Panc1 (cell line): ENCODE results near the gene IGFBP3. TPM values are rescaled to one million over a fixed set of nuclear protein-coding genes. Genes with fewer than 3 reads are reported as not detected.

Experiments used
- ATAC-seq: fragments of 200-7000 bp; cut with Tn5 transposase; 2 replicates; pipeline ENCODE4 v1.9.1; 2020; ENCODE audit warnings: mild to moderate bottlenecking, moderate library complexity
- BruUV-seq: library from RNA; stranded (reverse); fragments of 400-500 nt; replicated peaks from 2 replicates; lab custom pipeline; 2021; lab: Mats Ljungman, UMichigan
- CTCF ChIA-PET: fragments of 300-600 bp; sonication (Branson Sonifier 250); formaldehyde crosslinking; loops from one replicate; lab custom pipeline; 2022; ENCODE audit warnings: antibody characterized with exemption; lab: Charles Lee
- POLR2A ChIA-PET: fragments of 300-600 bp; sonication (Branson Sonifier 250); formaldehyde crosslinking; loops from one replicate; lab custom pipeline; 2022; ENCODE audit warnings: antibody characterized with exemption; lab: Charles Lee
- DNase-seq: peaks from one replicate; pipeline ENCODE4 v3.0.0-alpha.2; 2010; ENCODE audit warnings: low read depth, low spot score
- H3K27ac ChIP-seq: 2 replicates; pipeline ENCODE4 v1.5.1; 2011; ENCODE audit warnings: mild to moderate bottlenecking, low read length, inconsistent platforms
- H3K27me3 ChIP-seq: fragments of 200-500 bp; sonication (Bioruptor generic); 2 replicates; pipeline ENCODE4 v1.6.0; 2014; ENCODE audit warnings: low read length, inconsistent platforms; ENCODE audit not compliant: control insufficient read depth, insufficient read depth
- H3K36me3 ChIP-seq: fragments of 200-500 bp; sonication (Bioruptor generic); 2 replicates; pipeline ENCODE4 v1.5.1; 2014; ENCODE audit warnings: inconsistent platforms, mild to moderate bottlenecking, low read length, moderate library complexity; ENCODE audit not compliant: control insufficient read depth, insufficient read depth
- H3K4me1 ChIP-seq: 2 replicates; pipeline ENCODE4 v1.5.1; 2011; ENCODE audit warnings: inconsistent platforms, mild to moderate bottlenecking, low read length, moderate library complexity; ENCODE audit not compliant: control insufficient read depth, insufficient read depth
- H3K4me3 ChIP-seq, 2 experiments: 2 replicates each; pipeline ENCODE4 v1.5.1; 2011 to 2012; ENCODE audit warnings: low read depth in 2 of 2, low read length in 2 of 2, mild to moderate bottlenecking in 2 of 2, inconsistent platforms in 1 of 2, moderate library complexity in 1 of 2
- H3K9me3 ChIP-seq: fragments of 200-500 bp; sonication (Bioruptor generic); 2 replicates; pipeline ENCODE4 v1.5.1; 2014; ENCODE audit warnings: low read depth, mild to moderate bottlenecking, inconsistent platforms, low read length, moderate library complexity; ENCODE audit not compliant: control insufficient read depth, insufficient read depth
- CTCF ChIP-seq: fragments of 450-650 bp; IDR thresholded peaks from 2 replicates; pipeline ENCODE4 v1.5.1; 2017; ENCODE audit warnings: mild to moderate bottlenecking
- POLR2AphosphoS5 ChIP-seq: IDR thresholded peaks from 2 replicates; pipeline ENCODE4 v1.6.1; 2012; ENCODE audit warnings: mild to moderate bottlenecking, low read depth, low read length, moderate library complexity
- REST ChIP-seq, 2 experiments: IDR thresholded peaks; 2 replicates each; pipeline ENCODE4 v1.6.1; 2011 to 2012; ENCODE audit warnings: low read depth in 2 of 2, control low read depth in 1 of 2, low read length in 1 of 2, mild to moderate bottlenecking in 1 of 2, moderate library complexity in 1 of 2; ENCODE audit not compliant: insufficient read depth in 1 of 2
- SIN3A ChIP-seq: IDR thresholded peaks from 2 replicates; pipeline ENCODE4 v1.6.1; 2012; ENCODE audit warnings: low read depth, mild to moderate bottlenecking, low read length, moderate library complexity, borderline replicate concordance; ENCODE audit not compliant: insufficient read depth
- TCF7L2 ChIP-seq: IDR thresholded peaks from 2 replicates; pipeline ENCODE4 v1.6.1; 2011; ENCODE audit warnings: mild to moderate bottlenecking, low read depth, low read length, inconsistent platforms
- in situ Hi-C: cut with HindIII; loops from 2 replicates; pipeline ENCODE4 v1.10.0; 2016; ENCODE audit warnings: low sequenced_read_pairs, low pct_unique_long_range_greater_than_20kb
- intact Hi-C: fragments of 100-400 bp; cut with micrococcal nuclease; formaldehyde crosslinking; loops from one replicate; pipeline ENCODE4 v1.10.0; 2022; ENCODE audit not compliant: unreplicated experiment
- total RNA-seq: library from RNA; stranded (reverse); gene quantifications from one replicate; pipeline ENCODE4 v1.2.1, GENCODE V29; 2021; ENCODE audit not compliant: unreplicated experiment

Gene IGFBP3
- total RNA-seq, 1 experiment from 2014 or later, result 6.0 TPM

GRCh38 chr7:45893996-45894664 is 26.9 kb downstream of the IGFBP3 start:
- CTCF ChIA-PET, result no interaction called here
- DNase-seq, result no peak
- TF ChIP-seq REST (IDR thresholded peaks at IDR 0.05; ENCODE audit: insufficient read depth in 1 of 2, low read depth in 2 of 2, low read length in 1 of 2), result no peak
- POLR2A ChIA-PET, result no interaction called here
- H3K9me3 ChIP-seq, result no peaks in the 10 kb centered on the region
- peaks cover 27% of the 10 kb centered on the region for H3K27me3 ChIP-seq
- H3K4me3 ChIP-seq, result no peak overlapping the region
- intact Hi-C loops (no loop called here), in situ Hi-C loops (no loop called here)
- no peaks in the 10 kb centered on the region for H3K4me1 ChIP-seq
- no TSS peak for BruUV-seq
- no peaks in the 10 kb centered on the region for H3K36me3 ChIP-seq
- no peak for ATAC-seq
- no peak overlapping the region for H3K27ac ChIP-seq

GRCh38 chr7:45893374-45893995 is 27.6 kb downstream of the IGFBP3 start:
- in situ Hi-C loops, result no loop called here
- intact Hi-C loops, result no loop called here
- H3K9me3 ChIP-seq, result no peaks in the 10 kb centered on the region
- no peaks in the 10 kb centered on the region for H3K36me3 ChIP-seq
- H3K4me1 ChIP-seq, result no peaks in the 10 kb centered on the region
- DNase-seq (no peak), ATAC-seq (no peak)
- TF ChIP-seq SIN3A (no peak), REST (IDR thresholded peaks at IDR 0.05; ENCODE audit: insufficient read depth in 1 of 2, low read depth in 2 of 2, low read length in 1 of 2) (no peak), POLR2AphosphoS5 (no peak), CTCF (no peak), TCF7L2 (no peak)
- no peak overlapping the region for H3K4me3 ChIP-seq
- POLR2A ChIA-PET, result no interaction called here
- BruUV-seq, result no TSS peak
- no peak overlapping the region for H3K27ac ChIP-seq
- H3K27me3 ChIP-seq, result peaks cover 25% of the 10 kb centered on the region
- CTCF ChIA-PET, result interaction anchor here (0.7 kb wide), 1 partner anchor 458 kb away, joined by 3 read pairs; no protein-coding TSS in a partner anchor
